IMR-90 (cell line): ENCODE data around the gene RNF34. TPM values are rescaled to one million over a fixed set of nuclear protein-coding genes. Genes with fewer than 3 reads are reported as not detected.

ENCODE experiments used
- ATAC-seq: fragments of 200-7000 bp; cut with Tn5 transposase; 2 replicates; pipeline ENCODE4 v1.9.1; 2020; ENCODE audit warnings: low read depth, mild to moderate bottlenecking, moderate library complexity
- BruUV-seq: library from RNA; stranded (reverse); fragments of 400-500 nt; replicated peaks from 2 replicates; lab custom pipeline; 2021; lab: Mats Ljungman, UMichigan
- CTCF ChIA-PET: fragments of 300-600 bp; formaldehyde crosslinking; extraction: SDS; loops from one replicate; lab custom pipeline; 2021; ENCODE audit warnings: antibody characterized with exemption; lab: Yijun Ruan, JAX
- POLR2A ChIA-PET: fragments of 300-600 bp; sonication (Branson Sonifier 250); formaldehyde crosslinking; loops from one replicate; lab custom pipeline; 2022; ENCODE audit warnings: antibody characterized with exemption; ENCODE audit not compliant: unreplicated experiment; lab: Charles Lee
- DNase-seq: peaks from one replicate; pipeline ENCODE4 v3.0.0; 2013
- H2AFZ ChIP-seq: replicated peaks from 2 replicates; pipeline ENCODE3; 2013; ENCODE audit warnings: low read length, mild to moderate bottlenecking; ENCODE audit not compliant: poor library complexity
- H2AK5ac ChIP-seq: 2 replicates; pipeline ENCODE4 v1.6.1; 2013; ENCODE audit warnings: low read depth, low read length, inconsistent platforms
- H2AK9ac ChIP-seq: replicated peaks from 2 replicates; pipeline ENCODE3; 2013; ENCODE audit warnings: mild to moderate bottlenecking, low read depth, low read length, moderate library complexity; ENCODE audit not compliant: poor library complexity
- H2BK120ac ChIP-seq: 2 replicates; pipeline ENCODE4 v1.6.1; 2013; ENCODE audit warnings: low read depth, low read length, inconsistent platforms
- H2BK15ac ChIP-seq: 3 replicates; pipeline ENCODE4 v1.6.1; 2013; ENCODE audit warnings: low read depth, low read length, inconsistent platforms
- H2BK20ac ChIP-seq: 2 replicates; pipeline ENCODE4 v1.6.1; 2013; ENCODE audit warnings: low read depth, mild to moderate bottlenecking, inconsistent platforms, low read length, moderate library complexity
- H2BK5ac ChIP-seq: 2 replicates; pipeline ENCODE4 v1.6.1; 2013; ENCODE audit warnings: mild to moderate bottlenecking, low read depth, low read length, inconsistent platforms; ENCODE audit not compliant: poor library complexity, severe bottlenecking
- H3K14ac ChIP-seq: replicated peaks from 2 replicates; pipeline ENCODE4 v1.6.1; 2013; ENCODE audit warnings: low read depth, low read length, inconsistent platforms
- H3K18ac ChIP-seq: 2 replicates; pipeline ENCODE4 v1.6.1; 2013; ENCODE audit warnings: low read depth, low read length, control low read depth
- H3K23ac ChIP-seq: 2 replicates; pipeline ENCODE4 v1.6.1; 2013; ENCODE audit warnings: low read depth, low read length, inconsistent platforms
- H3K27ac ChIP-seq: 2 replicates; pipeline ENCODE4 v1.5.1; 2013; ENCODE audit warnings: mild to moderate bottlenecking, control low read depth, low read length; ENCODE audit not compliant: insufficient read depth
- H3K27me3 ChIP-seq: 2 replicates; pipeline ENCODE4 v1.6.1; 2013; ENCODE audit warnings: low read length; ENCODE audit not compliant: control insufficient read depth, insufficient read depth
- H3K36me3 ChIP-seq: 2 replicates; pipeline ENCODE4 v1.6.1; 2013; ENCODE audit warnings: low read length, mixed read lengths; ENCODE audit not compliant: control insufficient read depth, insufficient read depth
- H3K4ac ChIP-seq: 2 replicates; pipeline ENCODE4 v1.6.1; 2013; ENCODE audit warnings: low read depth, low read length, inconsistent platforms
- H3K4me1 ChIP-seq: 2 replicates; pipeline ENCODE4 v1.6.1; 2013; ENCODE audit warnings: low read length, mixed read lengths; ENCODE audit not compliant: control insufficient read depth, insufficient read depth
- H3K4me2 ChIP-seq: 2 replicates; pipeline ENCODE4 v1.6.1; 2013; ENCODE audit warnings: low read depth, mild to moderate bottlenecking, control low read depth, low read length, moderate library complexity
- H3K4me3 ChIP-seq: 2 replicates; pipeline ENCODE4 v1.5.1; 2013; ENCODE audit warnings: low read depth, mild to moderate bottlenecking, control low read depth, low read length, moderate library complexity; ENCODE audit not compliant: insufficient read depth
- H3K56ac ChIP-seq: 2 replicates; pipeline ENCODE4 v1.6.1; 2013; ENCODE audit warnings: low read length, inconsistent platforms; ENCODE audit not compliant: insufficient read depth; ENCODE audit errors: extremely low read depth
- H3K79me1 ChIP-seq, 2 experiments: 2 replicates each; pipeline ENCODE4 v1.6.1; 2013; ENCODE audit warnings: low read length in 2 of 2, inconsistent platforms in 1 of 2, low read depth in 1 of 2
- H3K9ac ChIP-seq: 2 replicates; pipeline ENCODE4 v1.6.1; 2013; ENCODE audit warnings: low read depth, low read length, control low read depth
- H3K9me1 ChIP-seq: 2 replicates; pipeline ENCODE4 v1.6.1; 2013; ENCODE audit warnings: low read length, inconsistent platforms; ENCODE audit not compliant: insufficient read depth
- H3K9me3 ChIP-seq: 2 replicates; pipeline ENCODE4 v1.6.1; 2013; ENCODE audit warnings: low read length; ENCODE audit not compliant: control insufficient read depth, insufficient read depth
- H4K20me1 ChIP-seq: 2 replicates; pipeline ENCODE4 v1.6.1; 2013; ENCODE audit warnings: low read length, inconsistent platforms; ENCODE audit not compliant: insufficient read depth
- H4K5ac ChIP-seq: 2 replicates; pipeline ENCODE4 v1.6.1; 2013; ENCODE audit warnings: mild to moderate bottlenecking, low read depth, low read length, control low read depth
- H4K8ac ChIP-seq, 2 experiments: 2 replicates each; pipeline ENCODE4 v1.6.1; 2013; ENCODE audit warnings: low read depth in 2 of 2, low read length in 2 of 2, control low read depth in 1 of 2, inconsistent platforms in 1 of 2
- H4K91ac ChIP-seq: 2 replicates; pipeline ENCODE4 v1.6.1; 2013; ENCODE audit warnings: low read depth, low read length, inconsistent platforms; ENCODE audit not compliant: insufficient read depth
- BHLHE40 ChIP-seq: fragments of 150-350 bp; IDR thresholded peaks from 2 replicates; pipeline ENCODE4 v1.6.1; 2016; ENCODE audit warnings: mild to moderate bottlenecking, low read depth, low read length
- CEBPB ChIP-seq: IDR thresholded peaks from 2 replicates; pipeline ENCODE4 v1.6.1; 2012; ENCODE audit warnings: low read depth, low read length, improper control_type of control experiment
- FOS ChIP-seq: fragments of 150-350 bp; IDR thresholded peaks from 2 replicates; pipeline ENCODE4 v1.6.1; 2016; ENCODE audit warnings: low read depth, low read length
- MAFK ChIP-seq: IDR thresholded peaks from 2 replicates; pipeline ENCODE4 v1.6.1; 2012; ENCODE audit warnings: low read depth, low read length, improper control_type of control experiment
- MAZ ChIP-seq: IDR thresholded peaks from 2 replicates; pipeline ENCODE4 v1.6.1; 2012; ENCODE audit warnings: low read depth, mild to moderate bottlenecking, low read length, improper control_type of control experiment, moderate library complexity, borderline replicate concordance
- NFE2L2 ChIP-seq: fragments of 150-350 bp; IDR thresholded peaks from 2 replicates; pipeline ENCODE4 v1.6.1; 2016; ENCODE audit warnings: low read depth, mild to moderate bottlenecking, low read length
- POLR2A ChIP-seq: IDR thresholded peaks from 2 replicates; pipeline ENCODE4 v1.6.1; 2012; ENCODE audit warnings: mild to moderate bottlenecking, low read depth, low read length
- RAD21 ChIP-seq: IDR thresholded peaks from 2 replicates; pipeline ENCODE4 v1.6.1; 2012; ENCODE audit warnings: low read length, improper control_type of control experiment
- RCOR1 ChIP-seq: IDR thresholded peaks from 2 replicates; pipeline ENCODE4 v1.6.1; 2012; ENCODE audit warnings: mild to moderate bottlenecking, low read length, improper control_type of control experiment; ENCODE audit not compliant: insufficient replicate concordance
- RFX5 ChIP-seq: IDR thresholded peaks from 2 replicates; pipeline ENCODE4 v1.8.0; 2012; ENCODE audit warnings: low read depth, mild to moderate bottlenecking, low read length, moderate library complexity
- SMC3 ChIP-seq: fragments of 150-350 bp; IDR thresholded peaks from 2 replicates; pipeline ENCODE4 v1.6.1; 2016; ENCODE audit warnings: low read depth, mild to moderate bottlenecking, antibody characterized with exemption, low read length, moderate library complexity
- WGBS, 2 experiments: methylation state at CpG; one replicate each; pipeline versions ENCODE4 v1.1.5 to v1.1.7; 2013; ENCODE audit warnings: missing lambda C conversion rate in 2 of 2; ENCODE audit not compliant: insufficient read length in 1 of 2; ENCODE audit errors: extremely low coverage in 2 of 2; 5-methylcytosine and 5-hydroxymethylcytosine counted together
- dilution Hi-C: fragments of 300-500 bp; cut with HindIII; formaldehyde crosslinking; loops from one replicate; pipeline ENCODE4 v1.14.3; 2018; ENCODE audit warnings: low sequenced_read_pairs; ENCODE audit not compliant: unreplicated experiment
- in situ Hi-C: fragments of 300-500 bp; cut with MboI; formaldehyde crosslinking; loops from 3 replicates; pipeline ENCODE4 v1.14.3; 2019; ENCODE audit warnings: low sequenced_read_pairs, inconsistent platforms, mixed read lengths
- intact Hi-C: fragments of 100-400 bp; cut with micrococcal nuclease; formaldehyde crosslinking; loops from 2 replicates; pipeline ENCODE4 v1.10.0; 2022
- polyA plus RNA-seq, 3 experiments: library from polyadenylated mRNA; depleted of rRNA; stranded (reverse); fragments of >200 nt; gene quantifications; 2 replicates each; pipeline ENCODE4 v1.2.3, GENCODE V29; 2012; ENCODE audit warnings: low replicate concordance in 1 of 3
- total RNA-seq: library from RNA; depleted of rRNA; stranded (reverse); fragments of >200 nt; gene quantifications from 2 replicates; pipeline ENCODE4 v1.2.3, GENCODE V29; 2012
- TF ChIP-seq, protein P1 (sequence below): conservative IDR thresholded peaks from 2 replicates; pipeline ENCODE4 v1.5.1; 2012; ENCODE audit warnings: mild to moderate bottlenecking, low read depth, low read length, improper control_type of control experiment
- TF ChIP-seq, protein P2 (sequence below): fragments of 150-350 bp; IDR thresholded peaks from 2 replicates; pipeline ENCODE4 v1.6.1; 2016; ENCODE audit warnings: low read depth, mild to moderate bottlenecking, low read length, moderate library complexity, borderline replicate concordance

RNF34 gene
- total and polyA plus RNA-seq, 2 of the 4 experiments (the other 2 are of a cell fraction): 33.2 to 69.5 TPM

DNA sequence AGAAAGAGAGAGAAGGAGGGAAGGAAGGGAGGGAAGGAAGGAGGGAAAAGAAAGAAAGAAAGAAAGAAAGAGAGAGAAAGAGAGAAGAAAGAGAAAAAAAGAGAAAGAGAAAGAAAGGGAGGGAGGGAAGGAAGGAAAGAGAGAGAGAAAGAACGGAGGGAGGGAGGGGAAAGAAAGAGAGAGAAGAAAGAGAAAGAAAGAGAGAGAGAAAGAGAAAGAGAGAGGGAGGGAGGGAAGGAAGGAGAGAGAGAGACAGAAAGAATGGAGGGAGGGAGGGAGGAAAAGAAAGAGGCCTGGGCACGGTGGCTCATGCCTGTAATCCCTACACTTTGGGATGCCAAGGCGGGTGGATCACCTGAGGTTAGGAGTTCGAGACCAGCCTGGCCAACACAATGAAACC is 42.6 kb upstream of the RNF34 start:
- dilution Hi-C loops (no loop called here), in situ Hi-C loops (no loop called here), intact Hi-C loops (no loop called here)
- no peak overlapping the region for H2BK5ac ChIP-seq
- no peak overlapping the region for H2AFZ ChIP-seq
- H3K4me2 ChIP-seq: no peak overlapping the region
- H3K56ac ChIP-seq: no peak overlapping the region
- no peak overlapping the region for H3K4me3 ChIP-seq
- DNase-seq: no peak
- ChIA-PET POLR2A (no interaction called here), CTCF (no interaction called here)
- H3K36me3 ChIP-seq: no peaks in the 10 kb centered on the region
- H2BK15ac ChIP-seq: no peak overlapping the region
- H3K4ac ChIP-seq: no peak overlapping the region
- H3K9ac ChIP-seq: no peak overlapping the region
- H3K27ac ChIP-seq: no peak overlapping the region
- no peak for ATAC-seq
- H2AK9ac ChIP-seq: no peak overlapping the region
- no peaks in the 10 kb centered on the region for H4K20me1 ChIP-seq
- H3K23ac ChIP-seq: no peak overlapping the region
- H2BK120ac ChIP-seq: no peak overlapping the region
- H3K4me1 ChIP-seq: no peaks in the 10 kb centered on the region
- H3K9me3 ChIP-seq: no peaks in the 10 kb centered on the region
- no peak overlapping the region for H4K5ac ChIP-seq
- H3K79me1 ChIP-seq: no peaks in the 10 kb centered on the region
- no peak overlapping the region for H4K8ac ChIP-seq
- 29% methylated on average over 1 of the region's 4 CpGs; no CpG with 5 or more reads in 1 of the 2 experiments for WGBS, 2 experiments
- no peaks in the 10 kb centered on the region for H3K9me1 ChIP-seq
- H2BK20ac ChIP-seq: no peak overlapping the region
- no peak for TF ChIP-seq CEBPB
- TF ChIP-seq RFX5: no peak
- no peak for TF ChIP-seq NFE2L2
- no peak for TF ChIP-seq RAD21
- TF ChIP-seq BHLHE40: no peak
- TF ChIP-seq, protein P1, sequence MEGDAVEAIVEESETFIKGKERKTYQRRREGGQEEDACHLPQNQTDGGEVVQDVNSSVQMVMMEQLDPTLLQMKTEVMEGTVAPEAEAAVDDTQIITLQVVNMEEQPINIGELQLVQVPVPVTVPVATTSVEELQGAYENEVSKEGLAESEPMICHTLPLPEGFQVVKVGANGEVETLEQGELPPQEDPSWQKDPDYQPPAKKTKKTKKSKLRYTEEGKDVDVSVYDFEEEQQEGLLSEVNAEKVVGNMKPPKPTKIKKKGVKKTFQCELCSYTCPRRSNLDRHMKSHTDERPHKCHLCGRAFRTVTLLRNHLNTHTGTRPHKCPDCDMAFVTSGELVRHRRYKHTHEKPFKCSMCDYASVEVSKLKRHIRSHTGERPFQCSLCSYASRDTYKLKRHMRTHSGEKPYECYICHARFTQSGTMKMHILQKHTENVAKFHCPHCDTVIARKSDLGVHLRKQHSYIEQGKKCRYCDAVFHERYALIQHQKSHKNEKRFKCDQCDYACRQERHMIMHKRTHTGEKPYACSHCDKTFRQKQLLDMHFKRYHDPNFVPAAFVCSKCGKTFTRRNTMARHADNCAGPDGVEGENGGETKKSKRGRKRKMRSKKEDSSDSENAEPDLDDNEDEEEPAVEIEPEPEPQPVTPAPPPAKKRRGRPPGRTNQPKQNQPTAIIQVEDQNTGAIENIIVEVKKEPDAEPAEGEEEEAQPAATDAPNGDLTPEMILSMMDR: no peak
- TF ChIP-seq MAFK: no peak
- no peak for TF ChIP-seq POLR2A
- TF ChIP-seq, protein P2, sequence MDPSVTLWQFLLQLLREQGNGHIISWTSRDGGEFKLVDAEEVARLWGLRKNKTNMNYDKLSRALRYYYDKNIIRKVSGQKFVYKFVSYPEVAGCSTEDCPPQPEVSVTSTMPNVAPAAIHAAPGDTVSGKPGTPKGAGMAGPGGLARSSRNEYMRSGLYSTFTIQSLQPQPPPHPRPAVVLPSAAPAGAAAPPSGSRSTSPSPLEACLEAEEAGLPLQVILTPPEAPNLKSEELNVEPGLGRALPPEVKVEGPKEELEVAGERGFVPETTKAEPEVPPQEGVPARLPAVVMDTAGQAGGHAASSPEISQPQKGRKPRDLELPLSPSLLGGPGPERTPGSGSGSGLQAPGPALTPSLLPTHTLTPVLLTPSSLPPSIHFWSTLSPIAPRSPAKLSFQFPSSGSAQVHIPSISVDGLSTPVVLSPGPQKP: no peak
- TF ChIP-seq SMC3: no peak
- no peak for TF ChIP-seq RCOR1
- TF ChIP-seq MAZ: no peak
- TF ChIP-seq FOS: no peak
- no TSS peak for BruUV-seq
- no peaks in the 10 kb centered on the region; the same call in 1 of the 2 replicates for H3K27me3 ChIP-seq
- no peak overlapping the region for H4K91ac ChIP-seq
- H3K18ac ChIP-seq: no peak overlapping the region
- H2AK5ac ChIP-seq: no peak overlapping the region
- H3K14ac ChIP-seq: no peak overlapping the region
